GM21526 (cell line): ENCODE data around the gene TXNDC2.
"Not testable (repeated sequence)": the region's sequence is repeated elsewhere in the genome, so short reads cannot be mapped to it uniquely, and the experiment has no call there.

Experiments used
- ATAC-seq: cut with Tn5 transposase; IDR thresholded peaks from one replicate; pipeline ENCODE4 v1.9.1; 2021; ENCODE audit warnings: moderate library complexity; ENCODE audit not compliant: unreplicated experiment, low FRiP score

The TXNDC2 gene

GRCh38 chr18:9910071-9910470, 24.3 kb downstream of the TXNDC2 start:
- ATAC-seq, result no peak

- ATAC-seq, result no peak
These were observed 24.9 kb downstream of the TXNDC2 start for GRCh38 chr18:9910661-9911060.

GRCh38 chr18:9911226-9911625, 25.5 kb downstream of the TXNDC2 start:
- ATAC-seq, result no peak

- not testable (repeated sequence) for ATAC-seq
These were observed 26.5 kb downstream of the TXNDC2 start for GRCh38 chr18:9912285-9912684.

GRCh38 chr18:9913151-9913525, 27.4 kb downstream of the TXNDC2 start:
- ATAC-seq, result no peak

GRCh38 chr18:9913526-9914333, 28.0 kb downstream of the TXNDC2 start, which contains the start of gene VAPA:
Gene VAPA, plus strand, starts transcription at chr18:9914016. Its CDS starts 241 bp downstream, at chr18:9914257.
- ATAC-seq, result peak; percentile 80

- no peak for ATAC-seq
These were observed 28.5 kb downstream of the TXNDC2 start for GRCh38 chr18:9914334-9914583.

- ATAC-seq, result peak; percentile 26
These were observed 29.0 kb downstream of the TXNDC2 start for GRCh38 chr18:9914584-9915290.

- ATAC-seq, result no peak
These were observed 29.7 kb downstream of the TXNDC2 start for GRCh38 chr18:9915291-9916076.

- no peak for ATAC-seq
These were observed 30.4 kb downstream of the TXNDC2 start for GRCh38 chr18:9916077-9916639.

GRCh38 chr18:9916808-9917207, 31.0 kb downstream of the TXNDC2 start:
- no peak for ATAC-seq

GRCh38 chr18:9918016-9918680, 32.4 kb downstream of the TXNDC2 start:
- no peak for ATAC-seq

- no peak for ATAC-seq
These were observed 33.9 kb downstream of the TXNDC2 start for GRCh38 chr18:9919564-9920232.

- ATAC-seq, result no peak
These were observed 37.0 kb downstream of the TXNDC2 start for GRCh38 chr18:9922592-9923311.

- no peak for ATAC-seq
These were observed 38.7 kb downstream of the TXNDC2 start for GRCh38 chr18:9924371-9924943.

- no peak for ATAC-seq
These were observed 39.6 kb downstream of the TXNDC2 start for GRCh38 chr18:9925369-9925768.

- ATAC-seq, result no peak
These were observed 40.0 kb downstream of the TXNDC2 start for GRCh38 chr18:9925795-9926194.

- ATAC-seq, result no peak
These were observed 40.6 kb downstream of the TXNDC2 start for GRCh38 chr18:9926223-9926894.
